Choroid plexus epithelial cell (primary cell): ENCODE measurements around the gene CEP72.

Source experiments
- DNase-seq: peaks from one replicate; pipeline ENCODE4 v3.0.0-alpha.2; 2010; ENCODE audit warnings: low read depth
- H3K4me3 ChIP-seq: 2 replicates; pipeline ENCODE4 v1.5.1; 2011; ENCODE audit warnings: low read depth, mild to moderate bottlenecking, control low read depth, low read length, moderate library complexity
- TF ChIP-seq, protein P1 (sequence below): conservative IDR thresholded peaks from 2 replicates; pipeline ENCODE4 v1.5.1; 2011; ENCODE audit warnings: low read depth, mild to moderate bottlenecking, control low read depth, inconsistent platforms, low read length, moderate library complexity

The CEP72 gene

DNA sequence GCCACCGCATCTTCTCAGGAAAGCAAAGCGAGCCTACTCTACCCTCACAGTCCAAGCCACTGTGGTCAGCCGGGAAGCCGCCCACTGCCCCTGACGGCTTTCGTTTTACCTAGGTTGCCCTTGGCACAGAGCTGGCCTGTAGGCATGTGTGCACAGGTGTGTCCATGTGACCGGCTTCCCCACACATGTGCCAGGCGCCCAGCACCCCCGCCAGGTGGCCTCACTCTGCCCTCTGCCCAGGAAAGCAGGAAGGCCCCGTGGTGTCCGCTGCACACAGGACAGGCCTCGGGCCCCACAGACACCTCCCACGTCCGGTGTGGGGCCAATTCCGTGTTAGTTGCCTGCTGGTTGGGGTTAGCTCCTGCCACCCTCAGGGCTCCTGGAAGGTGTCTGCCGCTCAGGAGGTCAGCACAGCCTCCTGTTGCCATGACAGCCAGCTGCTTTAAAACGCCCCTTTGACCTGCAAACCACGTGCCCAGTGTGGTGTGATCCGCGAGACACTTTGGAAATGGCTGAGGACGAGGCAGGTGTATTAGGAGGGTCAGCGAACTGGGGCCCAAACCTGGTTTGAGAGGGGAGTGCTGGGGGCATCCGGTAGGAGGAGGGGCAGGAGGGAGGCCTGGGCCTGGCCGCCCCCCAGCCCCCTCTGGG is 52.3 kb downstream of the CEP72 start:
- no peak for DNase-seq
- H3K4me3 ChIP-seq: no peak overlapping the region
- TF ChIP-seq, protein P1, sequence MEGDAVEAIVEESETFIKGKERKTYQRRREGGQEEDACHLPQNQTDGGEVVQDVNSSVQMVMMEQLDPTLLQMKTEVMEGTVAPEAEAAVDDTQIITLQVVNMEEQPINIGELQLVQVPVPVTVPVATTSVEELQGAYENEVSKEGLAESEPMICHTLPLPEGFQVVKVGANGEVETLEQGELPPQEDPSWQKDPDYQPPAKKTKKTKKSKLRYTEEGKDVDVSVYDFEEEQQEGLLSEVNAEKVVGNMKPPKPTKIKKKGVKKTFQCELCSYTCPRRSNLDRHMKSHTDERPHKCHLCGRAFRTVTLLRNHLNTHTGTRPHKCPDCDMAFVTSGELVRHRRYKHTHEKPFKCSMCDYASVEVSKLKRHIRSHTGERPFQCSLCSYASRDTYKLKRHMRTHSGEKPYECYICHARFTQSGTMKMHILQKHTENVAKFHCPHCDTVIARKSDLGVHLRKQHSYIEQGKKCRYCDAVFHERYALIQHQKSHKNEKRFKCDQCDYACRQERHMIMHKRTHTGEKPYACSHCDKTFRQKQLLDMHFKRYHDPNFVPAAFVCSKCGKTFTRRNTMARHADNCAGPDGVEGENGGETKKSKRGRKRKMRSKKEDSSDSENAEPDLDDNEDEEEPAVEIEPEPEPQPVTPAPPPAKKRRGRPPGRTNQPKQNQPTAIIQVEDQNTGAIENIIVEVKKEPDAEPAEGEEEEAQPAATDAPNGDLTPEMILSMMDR: no peak

DNA sequence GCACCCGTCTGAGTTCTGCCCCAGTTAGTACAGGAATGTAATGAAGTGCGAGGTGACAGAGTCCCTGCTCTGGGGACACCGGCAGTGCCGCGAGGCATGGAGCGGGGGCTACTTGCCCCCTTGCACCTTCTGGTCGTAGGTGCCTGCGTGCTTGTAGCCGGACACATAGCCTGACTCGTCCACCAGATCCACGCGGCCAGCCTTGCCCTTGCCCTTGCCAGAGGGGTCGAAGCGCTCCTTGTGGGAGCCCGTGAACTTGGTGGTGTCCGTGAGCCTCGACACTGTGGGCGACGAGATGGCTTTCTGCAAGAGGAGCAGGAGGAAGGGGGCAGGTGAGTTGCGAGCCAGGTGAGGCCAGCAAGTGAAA is 52.8 kb downstream of the CEP72 start:
- no peak for DNase-seq
- H3K4me3 ChIP-seq: no peak overlapping the region
- TF ChIP-seq, protein P1: no peak

DNA sequence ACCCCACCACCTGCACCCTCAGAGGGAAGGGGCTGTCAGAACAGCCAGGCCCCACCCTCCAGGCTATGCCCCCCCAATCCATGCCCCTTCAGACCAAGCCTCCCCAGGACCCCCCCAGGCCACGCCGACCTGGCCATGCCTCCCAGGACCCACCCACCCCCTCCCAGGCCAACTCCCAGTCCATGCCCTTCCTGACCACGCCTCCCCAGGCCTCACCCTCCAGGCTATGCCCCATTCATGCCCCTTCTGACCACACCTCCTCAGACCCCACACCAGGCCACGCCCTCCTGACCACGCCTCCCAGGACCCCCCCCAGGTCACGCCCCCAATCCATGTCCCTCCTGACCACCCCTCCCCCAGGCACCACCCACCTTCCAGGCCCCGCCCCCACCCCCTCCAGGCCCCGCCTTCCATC is 53.4 kb downstream of the CEP72 start:
- no peak for DNase-seq
- no peak overlapping the region for H3K4me3 ChIP-seq
- TF ChIP-seq, protein P1: no peak

DNA sequence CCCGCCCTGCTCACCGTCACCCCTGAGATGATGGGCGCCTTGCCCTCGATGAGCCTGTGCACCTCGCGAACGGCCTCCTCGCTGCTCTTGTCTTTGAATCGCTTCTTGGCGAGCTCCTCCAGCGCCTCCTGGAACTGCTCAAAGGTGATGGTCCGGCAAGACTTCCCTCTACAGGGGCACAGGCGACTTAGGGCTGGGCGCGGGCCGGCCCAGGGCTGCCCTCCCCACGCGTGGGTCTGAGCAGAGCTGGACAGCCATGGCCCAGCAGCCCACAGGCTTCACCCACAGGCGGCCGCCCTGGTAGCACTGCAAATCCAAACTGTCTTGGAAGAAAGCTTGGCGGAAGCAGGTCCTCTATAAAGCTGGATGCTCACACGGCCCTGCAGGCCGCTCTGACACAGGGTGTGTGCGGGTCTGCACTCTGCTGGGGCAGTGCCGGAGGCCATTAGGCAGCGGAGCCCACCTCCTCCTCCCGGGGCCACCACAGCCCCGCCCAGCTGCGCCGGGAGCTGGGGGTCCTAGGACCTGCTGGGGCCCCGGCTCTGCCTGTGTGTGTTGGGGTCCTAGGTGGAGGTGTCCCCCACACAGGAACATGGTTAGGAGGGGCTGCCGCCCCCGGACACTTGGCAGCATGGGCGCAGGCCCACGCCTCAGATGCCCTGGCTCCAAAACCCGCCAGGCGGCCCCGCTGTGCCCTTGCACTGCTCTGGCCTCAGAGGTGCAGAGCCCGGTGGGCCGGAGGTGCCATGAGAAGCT is 54.0 kb downstream of the CEP72 start:
- TF ChIP-seq, protein P1: no peak
- no peak overlapping the region for H3K4me3 ChIP-seq
- no peak for DNase-seq

DNA sequence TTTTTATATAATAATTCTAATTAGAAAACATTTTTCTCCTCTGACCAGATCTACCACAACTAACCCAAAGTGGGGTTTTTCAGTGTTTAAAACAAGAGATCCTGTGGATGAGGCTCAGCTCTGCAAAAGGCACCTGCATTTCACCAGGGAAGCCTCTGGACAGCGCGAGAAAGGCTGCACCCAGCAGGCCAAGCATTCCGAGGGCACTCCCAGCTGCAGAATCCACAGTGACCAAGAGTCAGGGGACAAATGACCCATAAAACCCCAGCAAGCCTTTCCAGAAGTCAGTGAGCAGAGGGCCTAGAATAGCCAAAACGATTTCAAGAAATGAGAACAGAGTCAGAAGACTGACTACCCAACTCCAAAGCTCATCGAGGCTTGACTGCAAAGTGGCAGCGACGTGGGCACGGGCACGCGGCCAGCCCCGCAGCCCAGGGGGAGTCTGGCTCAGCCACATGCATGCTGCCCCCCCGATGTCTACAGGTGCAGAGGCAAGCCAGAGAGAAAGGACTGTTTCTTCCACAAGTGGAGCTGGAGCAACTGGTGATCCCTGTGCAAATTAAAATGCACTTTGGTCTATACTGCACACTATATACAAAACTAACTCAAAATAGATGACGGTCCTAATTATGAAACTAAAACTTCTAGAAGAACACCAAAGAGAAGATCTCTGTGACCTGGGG is 54.8 kb downstream of the CEP72 start:
- no peak for DNase-seq
- TF ChIP-seq, protein P1: no peak
- no peak overlapping the region for H3K4me3 ChIP-seq

DNA sequence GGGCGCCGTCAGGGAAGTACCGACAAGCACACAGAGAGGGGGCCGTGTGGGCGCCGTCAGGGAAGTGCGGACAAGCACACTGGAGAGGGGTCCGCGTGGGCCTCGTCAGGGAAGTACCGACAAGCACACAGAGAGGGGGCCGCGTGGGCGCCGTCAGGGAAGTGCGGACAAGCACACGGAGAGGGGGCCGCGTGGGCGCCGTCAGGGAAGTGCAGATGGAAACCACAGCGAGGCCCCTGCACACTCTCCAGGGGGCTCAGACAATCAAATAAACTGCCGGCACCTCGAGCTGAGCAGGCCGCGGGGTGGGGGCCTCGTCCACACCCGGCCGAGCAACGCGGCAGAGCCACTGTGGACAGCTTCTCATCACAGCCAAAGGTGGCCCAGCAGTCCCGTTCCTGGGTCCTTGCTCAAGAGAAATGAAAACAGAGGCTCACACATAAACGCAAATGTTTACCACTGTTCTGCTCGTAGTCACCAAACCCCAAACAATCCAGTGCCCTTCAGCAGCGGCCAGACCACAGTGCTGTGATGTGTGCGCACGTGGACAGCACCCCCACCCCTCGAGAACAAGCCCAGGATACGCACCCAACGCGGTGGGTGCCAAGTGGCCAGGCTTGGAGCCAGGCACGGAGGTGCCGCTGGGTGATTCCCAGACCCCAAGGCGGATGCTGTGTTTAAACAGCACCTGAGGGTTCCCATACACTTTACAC is 56.3 kb downstream of the CEP72 start:
- TF ChIP-seq, protein P1: no peak
- no peak overlapping the region for H3K4me3 ChIP-seq
- DNase-seq: no peak
